Astrocyte of the spinal cord (primary cell): ENCODE results near the gene ACAA2.

Source experiments
- DNase-seq: peaks from one replicate; pipeline ENCODE4 v3.0.0; 2011; ENCODE audit warnings: low read depth, low spot score
- H3K4me3 ChIP-seq: 2 replicates; pipeline ENCODE4 v1.5.1; 2011; ENCODE audit warnings: low read depth, mild to moderate bottlenecking, low read length, moderate library complexity
- CTCF ChIP-seq: IDR thresholded peaks from 2 replicates; pipeline ENCODE4 v1.5.1; 2012; ENCODE audit warnings: low read depth, mild to moderate bottlenecking, low read length, inconsistent platforms
- in situ Hi-C: cut with HindIII; loops from 2 replicates; pipeline ENCODE4 v1.10.0; 2017; ENCODE audit warnings: low sequenced_read_pairs

ACAA2 gene

DNA sequence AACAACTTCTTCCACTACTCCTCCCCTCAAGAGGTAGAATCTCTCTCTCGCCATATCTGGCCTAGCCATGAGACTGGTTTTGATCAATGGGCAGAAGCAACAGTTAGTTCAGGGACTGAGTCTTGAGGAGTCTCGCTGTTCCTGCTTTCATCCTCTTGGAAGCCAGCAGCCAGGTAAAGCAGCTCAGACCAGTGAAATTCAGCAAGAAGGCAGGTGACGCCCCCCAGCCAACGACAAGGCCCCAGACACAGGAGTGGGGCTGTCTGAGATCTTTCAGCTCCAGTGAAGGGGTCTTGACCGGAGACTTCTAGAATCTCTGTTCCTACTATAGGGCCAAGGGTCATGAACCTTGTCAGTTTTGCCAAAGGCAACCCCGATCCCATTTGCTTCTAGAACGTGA, 39.7 kb upstream of the ACAA2 start:
- no peak for TF ChIP-seq CTCF
- in situ Hi-C loops: no loop called here
- no peak overlapping the region for H3K4me3 ChIP-seq
- DNase-seq: no peak

- no peak for DNase-seq
- in situ Hi-C loops: no loop called here
- TF ChIP-seq CTCF: no peak
- no peak overlapping the region for H3K4me3 ChIP-seq
Observed at GRCh38 chr18:49851624-49852023, 38.3 kb upstream of the ACAA2 start.

DNA sequence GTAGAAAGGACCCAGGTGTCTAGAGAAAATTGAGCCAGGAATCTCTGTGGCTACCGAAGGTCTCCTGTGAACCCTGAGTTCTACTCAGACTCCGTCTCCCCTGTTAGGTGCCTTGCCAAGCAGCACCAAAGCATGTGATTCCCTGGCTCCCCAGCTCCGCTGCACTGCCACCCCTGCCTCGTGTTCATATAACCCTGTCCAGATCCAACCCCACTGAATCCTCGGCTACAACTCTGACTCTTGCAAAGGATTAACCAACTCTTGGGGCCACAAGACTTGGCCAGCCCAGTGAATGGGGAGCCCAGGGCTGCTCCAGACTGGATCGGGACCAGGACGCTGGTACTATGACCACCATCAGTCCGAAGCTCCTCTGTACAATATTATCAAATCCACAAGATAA, 37.3 kb upstream of the ACAA2 start:
- no peak for DNase-seq
- no peak overlapping the region for H3K4me3 ChIP-seq
- no peak for TF ChIP-seq CTCF
- in situ Hi-C loops: no loop called here

DNA sequence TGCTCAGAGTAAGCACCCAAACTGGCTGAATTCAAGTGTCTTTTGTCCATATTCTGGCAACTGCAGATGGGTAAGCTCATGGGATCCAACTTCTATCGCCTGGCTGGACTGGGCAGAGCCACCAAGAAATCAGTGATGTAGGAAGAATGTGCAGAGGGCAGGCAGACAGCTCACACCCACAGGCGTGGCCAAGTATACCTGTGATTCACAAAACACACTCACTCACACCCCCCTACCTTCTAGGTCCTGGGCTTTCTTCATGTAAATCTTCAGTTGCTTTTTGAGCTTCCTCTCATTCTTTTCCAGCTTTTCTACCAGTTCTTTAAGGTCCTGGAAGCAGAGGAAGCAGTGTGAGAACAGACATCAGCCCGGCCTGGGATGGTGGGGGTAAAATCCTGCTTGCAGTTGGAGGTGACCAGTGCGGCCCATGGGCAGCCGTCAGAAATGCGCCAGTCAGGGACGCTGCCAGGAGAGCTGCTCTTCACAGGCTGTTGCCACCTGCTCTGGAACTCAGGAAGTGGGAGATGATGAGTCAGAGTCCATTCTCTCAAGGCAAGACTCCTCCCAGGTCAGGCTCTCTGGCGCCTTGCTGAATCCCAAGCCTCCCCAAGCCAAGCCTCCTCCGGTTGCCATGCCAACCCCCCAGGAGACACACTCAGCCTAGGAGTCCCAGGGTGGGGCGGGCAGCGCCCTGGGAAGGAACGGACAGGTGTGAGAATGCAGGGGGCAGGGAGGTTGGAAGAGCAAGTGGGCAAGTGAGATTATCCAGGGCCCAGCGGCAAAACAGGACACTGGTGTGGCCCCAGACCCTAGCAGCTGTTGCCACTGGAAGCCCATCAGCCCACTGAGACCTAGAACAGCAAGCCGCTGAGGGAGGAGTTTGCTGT, 36.2 kb upstream of the ACAA2 start:
- in situ Hi-C loops: no loop called here
- H3K4me3 ChIP-seq: no peak overlapping the region
- peak; percentile 92 for DNase-seq
- no peak for TF ChIP-seq CTCF

GRCh38 chr18:49848115-49848514, 34.8 kb upstream of the ACAA2 start:
- in situ Hi-C loops: no loop called here
- no peak for TF ChIP-seq CTCF
- no peak for DNase-seq
- no peak overlapping the region for H3K4me3 ChIP-seq

- H3K4me3 ChIP-seq: no peak overlapping the region
- DNase-seq: no peak
- no peak for TF ChIP-seq CTCF
- in situ Hi-C loops: no loop called here
Observed at GRCh38 chr18:49847524-49847923, 34.2 kb upstream of the ACAA2 start.
